K562 (cell line): ENCODE results near the gene WASF1.

Experiments used
- RB1 ChIP-seq: fragments of 450-650 bp; IDR thresholded peaks from 2 replicates; pipeline ENCODE4 v1.6.1; 2017; ENCODE audit warnings: low read depth, mild to moderate bottlenecking
- RNF2 ChIP-seq: sonication (generic); IDR thresholded peaks from 2 replicates; pipeline ENCODE4 v1.6.1; 2016

GRCh38 chr6:110140650-110141049 lies 38.8 kb downstream of the WASF1 start:
- TF ChIP-seq RNF2 (no peak), RB1 (no peak)
